Osteoblast (primary cell): ENCODE measurements around the gene GCGR. TPM values are rescaled to one million over a fixed set of nuclear protein-coding genes. Genes with fewer than 3 reads are reported as not detected.

Source experiments
- DNase-seq: peaks from one replicate; pipeline ENCODE4 v3.0.0; 2011; ENCODE audit warnings: low spot score, mixed read lengths; ENCODE audit not compliant: insufficient read length; ENCODE audit errors: missing footprints
- H2AFZ ChIP-seq: 2 replicates; pipeline ENCODE4 v1.6.0; 2011; ENCODE audit warnings: mild to moderate bottlenecking, low read length
- H3K27ac ChIP-seq: 2 replicates; pipeline ENCODE4 v1.5.1; 2011; ENCODE audit warnings: mild to moderate bottlenecking, low read depth, low read length, moderate library complexity
- H3K27me3 ChIP-seq: 2 replicates; pipeline ENCODE4 v1.6.0; 2012; ENCODE audit warnings: mild to moderate bottlenecking, control low read depth, inconsistent platforms, low read length, moderate library complexity; ENCODE audit not compliant: insufficient read depth
- H3K36me3 ChIP-seq: 2 replicates; pipeline ENCODE4 v1.5.1; 2011; ENCODE audit warnings: mild to moderate bottlenecking, low read length, control low read depth, moderate library complexity; ENCODE audit not compliant: insufficient read depth
- H3K4me1 ChIP-seq: 2 replicates; pipeline ENCODE4 v1.5.1; 2011; ENCODE audit warnings: mild to moderate bottlenecking, low read length, control low read depth, moderate library complexity; ENCODE audit not compliant: insufficient read depth
- H3K4me2 ChIP-seq: 2 replicates; pipeline ENCODE4 v1.6.0; 2011; ENCODE audit warnings: mild to moderate bottlenecking, low read length; ENCODE audit not compliant: insufficient read depth
- H3K4me3 ChIP-seq: fragments of 200-600 bp; sonication (generic); 3 replicates; pipeline ENCODE4 v1.5.1; 2012; ENCODE audit warnings: mild to moderate bottlenecking, low read length, inconsistent platforms; ENCODE audit not compliant: insufficient read depth
- H3K79me2 ChIP-seq: 2 replicates; pipeline ENCODE4 v1.6.0; 2012; ENCODE audit warnings: mild to moderate bottlenecking, low read length, control low read depth, inconsistent platforms; ENCODE audit not compliant: insufficient read depth
- H3K9me3 ChIP-seq: 2 replicates; pipeline ENCODE4 v1.5.1; 2011; ENCODE audit warnings: low read depth, low read length, control low read depth
- H4K20me1 ChIP-seq: 2 replicates; pipeline ENCODE4 v1.6.0; 2012; ENCODE audit warnings: mild to moderate bottlenecking, low read length, control low read depth; ENCODE audit not compliant: insufficient read depth
- total RNA-seq: library from RNA; depleted of rRNA; stranded (reverse); fragments of >200 nt; gene quantifications from 2 replicates; pipeline ENCODE4 v1.2.3, GENCODE V29; 2012
- TF ChIP-seq, protein P1 (sequence below): IDR thresholded peaks from 2 replicates; pipeline ENCODE4 v1.5.1; 2011; ENCODE audit warnings: mild to moderate bottlenecking, low read depth, low read length, moderate library complexity; ENCODE audit errors: extremely low read depth

GCGR gene
- total RNA-seq, 1 donor, result under 0.01 TPM

- Histone ChIP-seq H3K9me3 (no peaks in the 10 kb centered on the region), H3K79me2 (no peaks in the 10 kb centered on the region), H4K20me1 (peaks cover 24% of the 10 kb centered on the region), H3K4me3 (no peak overlapping the region), H2AFZ (no peak overlapping the region), H3K36me3 (peaks cover 67% of the 10 kb centered on the region), H3K4me2 (no peak overlapping the region), H3K4me1 (no peaks in the 10 kb centered on the region), H3K27ac (no peak overlapping the region), H3K27me3 (no peaks in the 10 kb centered on the region)
- TF ChIP-seq, protein P1, sequence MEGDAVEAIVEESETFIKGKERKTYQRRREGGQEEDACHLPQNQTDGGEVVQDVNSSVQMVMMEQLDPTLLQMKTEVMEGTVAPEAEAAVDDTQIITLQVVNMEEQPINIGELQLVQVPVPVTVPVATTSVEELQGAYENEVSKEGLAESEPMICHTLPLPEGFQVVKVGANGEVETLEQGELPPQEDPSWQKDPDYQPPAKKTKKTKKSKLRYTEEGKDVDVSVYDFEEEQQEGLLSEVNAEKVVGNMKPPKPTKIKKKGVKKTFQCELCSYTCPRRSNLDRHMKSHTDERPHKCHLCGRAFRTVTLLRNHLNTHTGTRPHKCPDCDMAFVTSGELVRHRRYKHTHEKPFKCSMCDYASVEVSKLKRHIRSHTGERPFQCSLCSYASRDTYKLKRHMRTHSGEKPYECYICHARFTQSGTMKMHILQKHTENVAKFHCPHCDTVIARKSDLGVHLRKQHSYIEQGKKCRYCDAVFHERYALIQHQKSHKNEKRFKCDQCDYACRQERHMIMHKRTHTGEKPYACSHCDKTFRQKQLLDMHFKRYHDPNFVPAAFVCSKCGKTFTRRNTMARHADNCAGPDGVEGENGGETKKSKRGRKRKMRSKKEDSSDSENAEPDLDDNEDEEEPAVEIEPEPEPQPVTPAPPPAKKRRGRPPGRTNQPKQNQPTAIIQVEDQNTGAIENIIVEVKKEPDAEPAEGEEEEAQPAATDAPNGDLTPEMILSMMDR, result no peak
- DNase-seq, result no peak
Observed at GRCh38 chr17:81844327-81844851, 40.4 kb downstream of the GCGR start.

GRCh38 chr17:81844887-81845286 is 40.9 kb downstream of the GCGR start:
- H3K4me2 ChIP-seq, result no peak overlapping the region
- TF ChIP-seq, protein P1, result no peak
- H3K79me2 ChIP-seq, result no peaks in the 10 kb centered on the region
- no peaks in the 10 kb centered on the region for H3K27me3 ChIP-seq
- H3K9me3 ChIP-seq, result no peaks in the 10 kb centered on the region
- no peaks in the 10 kb centered on the region for H3K4me1 ChIP-seq
- no peak overlapping the region for H2AFZ ChIP-seq
- H3K36me3 ChIP-seq, result peaks cover 70% of the 10 kb centered on the region
- H3K27ac ChIP-seq, result no peak overlapping the region
- no peak for DNase-seq
- no peak overlapping the region for H3K4me3 ChIP-seq
- H4K20me1 ChIP-seq, result peaks cover 24% of the 10 kb centered on the region

GRCh38 chr17:81845361-81845760 is 41.4 kb downstream of the GCGR start:
- Histone ChIP-seq H3K4me1 (no peaks in the 10 kb centered on the region), H3K27me3 (no peaks in the 10 kb centered on the region), H3K9me3 (no peaks in the 10 kb centered on the region), H3K4me3 (no peak overlapping the region), H3K4me2 (no peak overlapping the region), H3K79me2 (no peaks in the 10 kb centered on the region), H3K27ac (no peak overlapping the region), H3K36me3 (peaks cover 70% of the 10 kb centered on the region), H4K20me1 (peaks cover 24% of the 10 kb centered on the region), H2AFZ (no peak overlapping the region)
- TF ChIP-seq, protein P1, result no peak
- no peak for DNase-seq

DNA sequence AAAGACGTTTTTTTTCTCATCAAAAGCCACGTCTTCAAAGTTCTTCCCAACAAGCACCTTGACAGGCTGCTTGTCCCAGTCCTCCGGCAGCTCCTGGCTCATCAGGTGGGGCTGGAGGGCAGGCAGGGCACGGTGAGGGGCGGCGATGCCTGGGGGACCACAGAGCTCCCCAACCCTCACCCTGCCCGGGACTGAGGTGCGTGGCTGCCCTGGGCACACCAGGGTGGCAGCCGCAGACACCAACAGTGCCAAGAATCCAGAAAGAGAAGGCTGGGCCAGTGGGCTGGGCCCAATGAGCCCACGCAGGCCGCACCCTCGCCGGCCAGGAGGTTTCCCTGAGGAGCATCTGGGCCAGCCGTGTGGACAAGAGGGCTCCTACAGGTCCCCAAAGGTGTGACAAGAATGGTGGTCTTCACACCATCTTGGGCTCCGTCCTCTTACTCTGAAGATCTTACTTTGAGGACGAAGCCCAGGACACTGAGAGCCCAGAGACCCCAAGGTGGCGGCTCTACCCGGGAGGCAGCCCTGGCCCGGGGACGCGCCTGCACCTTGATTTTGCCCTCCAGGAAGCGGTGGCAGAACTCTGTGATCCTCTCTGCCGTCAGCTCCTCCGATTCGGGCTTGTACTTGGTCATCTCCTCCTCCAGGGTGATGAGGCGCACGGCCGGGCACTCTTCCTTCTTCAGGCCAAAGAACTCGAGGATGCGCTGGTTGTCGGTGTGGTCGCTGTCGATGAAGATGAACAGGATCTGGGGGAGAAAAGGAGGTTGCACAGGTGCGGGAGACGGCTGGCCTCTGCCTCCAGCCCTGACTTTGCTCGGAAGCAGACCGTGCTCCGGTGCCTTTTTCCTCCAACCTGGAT is 42.2 kb downstream of the GCGR start:
- no peak overlapping the region for H3K4me3 ChIP-seq
- H3K9me3 ChIP-seq, result no peaks in the 10 kb centered on the region
- no peaks in the 10 kb centered on the region for H3K4me1 ChIP-seq
- H3K27ac ChIP-seq, result no peak overlapping the region
- H4K20me1 ChIP-seq, result peaks cover 24% of the 10 kb centered on the region
- no peaks in the 10 kb centered on the region for H3K27me3 ChIP-seq
- no peak for DNase-seq
- H2AFZ ChIP-seq, result no peak overlapping the region
- peaks cover 1% of the 10 kb centered on the region for H3K79me2 ChIP-seq
- TF ChIP-seq, protein P1, result no peak
- H3K4me2 ChIP-seq, result no peak overlapping the region
- peaks cover 70% of the 10 kb centered on the region for H3K36me3 ChIP-seq
